Measurements from ENCODE around the gene RTN3.

- no peak for TF ChIP-seq CTCF (IDR thresholded peaks at IDR 0.05)
- no peak for TF ChIP-seq POLR2A (IDR thresholded peaks at IDR 0.05)
Measured at GRCh38 chr11:63667995-63668795, 13.1 kb upstream of the RTN3 start.
